GM18873 (cell line): ENCODE measurements around the gene APBB2.

ENCODE experiments used
- ATAC-seq: cut with Tn5 transposase; IDR thresholded peaks from one replicate; pipeline ENCODE4 v1.9.1; 2021; ENCODE audit warnings: mild to moderate bottlenecking, moderate library complexity, moderate number of reproducible peaks; ENCODE audit not compliant: unreplicated experiment, low FRiP score

Gene APBB2

GRCh38 chr4:41110050-41110449 lies 104.3 kb downstream of the APBB2 start:
- no peak for ATAC-seq

DNA sequence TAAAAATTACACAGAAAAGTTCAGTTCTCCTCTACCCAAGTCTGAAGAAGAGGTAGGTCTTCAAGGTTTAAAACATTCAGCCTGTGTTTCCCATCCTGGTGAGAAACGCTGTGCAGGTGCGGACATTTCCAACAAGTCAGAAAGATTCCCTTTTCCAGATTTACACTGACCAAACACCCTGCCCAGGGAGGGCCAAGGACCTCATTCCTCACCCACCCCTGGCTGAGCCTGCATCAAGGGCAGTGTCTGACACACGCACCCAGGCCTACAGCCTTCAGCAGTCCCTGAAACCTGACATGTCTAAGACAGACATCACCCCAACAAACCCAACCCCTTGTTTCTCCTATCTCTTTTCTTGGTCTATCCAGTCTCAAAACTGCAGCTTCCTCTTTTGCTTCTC lies 105.9 kb downstream of the APBB2 start:
- ATAC-seq = no peak

DNA sequence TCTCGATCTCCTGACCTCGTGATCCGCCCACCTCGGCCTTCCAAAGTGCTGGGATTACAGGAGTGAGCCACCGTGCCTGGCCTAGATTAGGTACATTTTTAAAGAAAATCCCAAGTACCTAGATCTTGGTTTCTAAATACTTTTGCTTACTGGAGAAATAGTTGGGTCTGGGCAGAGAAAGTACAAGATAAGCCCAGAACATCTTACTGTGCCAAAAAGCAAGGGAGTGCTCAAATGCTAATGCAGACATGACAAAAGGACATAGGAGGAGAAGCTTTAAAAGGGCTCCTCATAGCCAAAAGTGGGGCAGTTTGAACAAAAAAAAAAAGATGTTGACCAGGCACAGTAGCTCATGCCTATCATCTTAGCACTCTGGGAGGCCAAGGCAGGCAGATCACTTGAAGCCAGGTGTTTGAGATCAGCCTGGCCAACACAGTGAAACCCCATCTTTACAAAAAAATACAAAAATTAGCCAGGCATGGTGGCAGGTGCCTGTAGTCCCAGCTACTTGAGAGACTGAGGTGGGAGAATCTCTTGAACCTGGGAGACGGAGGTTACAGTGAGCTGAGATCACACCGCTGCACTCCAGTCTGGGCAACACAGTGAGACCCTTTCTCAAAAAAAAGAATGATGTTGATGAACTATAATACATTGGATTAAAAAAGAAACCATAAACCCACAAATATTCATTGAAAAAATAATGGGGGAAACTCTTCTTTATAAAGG lies 107.5 kb downstream of the APBB2 start:
- no peak for ATAC-seq

DNA sequence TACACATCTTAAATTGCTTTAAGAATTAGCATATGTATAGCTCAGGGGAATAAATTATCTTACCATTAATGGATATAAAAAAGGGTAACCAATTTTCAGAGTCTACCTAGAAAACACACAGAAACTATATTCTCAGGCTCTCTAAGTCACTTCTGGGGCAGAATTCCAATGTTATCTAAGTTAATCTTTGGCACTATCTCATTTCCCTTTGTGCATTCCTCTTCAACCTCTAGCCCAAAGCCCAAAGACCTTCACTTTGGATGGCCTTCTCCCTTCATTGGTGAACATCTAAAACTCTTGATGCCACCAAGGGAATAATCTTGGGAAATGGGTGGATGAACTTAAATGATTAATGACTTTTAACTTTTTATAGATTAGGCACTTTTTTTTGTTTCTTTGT lies 108.3 kb downstream of the APBB2 start:
- no peak for ATAC-seq

DNA sequence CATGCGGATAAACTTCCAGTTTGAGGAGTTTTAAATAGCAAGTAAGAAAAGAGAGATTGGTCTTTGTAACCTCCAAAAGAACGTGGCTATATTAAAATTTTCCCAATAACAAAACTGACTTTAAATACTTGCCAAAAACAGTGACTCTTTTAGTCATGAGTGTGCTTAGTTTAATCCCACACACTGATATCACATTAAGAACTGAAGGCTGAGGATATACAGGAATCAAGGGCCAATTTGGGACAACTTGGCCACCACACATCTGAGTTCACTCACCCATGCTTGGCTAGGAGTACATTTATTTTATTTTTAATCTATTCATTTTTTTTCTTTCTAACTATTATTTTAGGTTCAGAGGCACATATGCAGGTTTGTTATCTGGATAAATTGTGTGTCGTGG lies 110.2 kb downstream of the APBB2 start:
- no peak for ATAC-seq

GRCh38 chr4:41103657-41104056 lies 110.7 kb downstream of the APBB2 start:
- ATAC-seq = no peak

DNA sequence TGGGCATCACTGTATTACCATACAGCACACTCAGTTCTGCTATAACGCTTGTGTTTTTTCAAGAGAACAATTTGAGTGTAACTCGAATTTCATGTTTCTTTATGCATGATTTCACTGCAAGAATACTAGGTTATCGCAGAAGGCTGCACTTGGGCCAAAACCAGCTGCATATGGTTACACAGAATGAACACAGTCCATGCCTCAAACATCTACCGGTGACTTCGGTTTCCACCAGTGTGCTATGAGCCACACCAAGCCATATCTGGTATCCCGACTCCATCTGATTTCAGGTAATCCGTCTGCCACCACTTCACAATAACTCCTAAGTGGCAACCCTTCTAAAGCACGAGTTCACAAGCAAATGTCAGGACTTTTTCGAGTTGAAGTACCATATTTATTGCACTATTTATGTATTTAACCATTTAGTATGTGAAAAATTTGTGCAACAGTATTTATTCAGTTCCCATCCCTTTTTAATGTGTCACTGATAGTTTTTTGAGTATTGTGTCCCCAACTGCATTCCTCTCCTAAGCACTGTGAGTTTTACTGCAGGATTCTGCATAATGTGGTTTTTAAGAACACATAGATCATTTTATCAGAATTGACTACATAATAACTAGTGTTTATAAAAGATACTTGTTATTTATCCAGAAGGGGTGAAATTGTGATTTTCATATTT lies 111.8 kb downstream of the APBB2 start:
- no peak for ATAC-seq

DNA sequence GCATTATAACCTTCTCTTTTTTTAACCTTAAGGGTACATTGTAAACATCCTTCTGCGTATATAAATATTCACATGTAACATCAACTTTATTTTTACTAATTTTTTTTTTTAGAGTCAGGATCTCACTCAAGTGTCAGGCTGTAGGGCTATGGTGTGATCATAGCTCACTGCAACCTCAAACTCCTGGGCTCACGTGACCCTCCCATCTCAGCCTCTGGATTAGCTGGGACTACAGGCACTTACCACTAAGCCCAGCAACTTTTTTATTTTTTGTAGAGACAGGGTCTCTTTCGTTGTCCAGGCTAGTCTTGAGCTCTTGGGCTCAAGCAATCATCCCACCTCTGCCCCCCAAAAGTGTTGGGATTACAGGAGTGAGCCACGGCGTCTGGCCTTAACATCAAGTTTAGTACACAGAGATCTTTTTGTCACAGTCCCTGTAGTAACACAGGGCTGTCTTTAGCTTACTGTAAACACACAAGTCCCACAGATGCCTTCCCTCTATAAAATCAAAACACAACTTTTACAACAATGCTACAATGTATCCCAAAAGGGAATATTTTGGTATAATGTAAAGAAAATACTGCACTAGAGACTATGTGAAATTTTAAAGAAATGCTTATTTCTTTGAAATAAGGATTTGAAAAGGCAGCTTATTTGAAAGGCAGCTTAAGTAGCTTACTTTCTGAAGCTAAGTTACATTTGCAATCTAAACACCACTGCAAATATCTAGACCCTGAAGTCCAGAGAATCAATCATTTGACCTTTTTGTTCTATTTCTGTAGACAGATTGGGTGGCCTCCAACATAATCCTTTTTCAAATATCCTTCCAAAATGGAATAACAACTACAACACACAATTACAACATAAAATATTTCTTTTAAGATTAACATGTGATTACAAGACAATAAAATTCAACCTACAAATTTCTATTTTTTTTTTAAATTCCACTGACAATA lies 116.0 kb downstream of the APBB2 start:
- ATAC-seq = no peak

- no peak for ATAC-seq
These were observed 118.4 kb downstream of the APBB2 start for GRCh38 chr4:41095973-41096372.

DNA sequence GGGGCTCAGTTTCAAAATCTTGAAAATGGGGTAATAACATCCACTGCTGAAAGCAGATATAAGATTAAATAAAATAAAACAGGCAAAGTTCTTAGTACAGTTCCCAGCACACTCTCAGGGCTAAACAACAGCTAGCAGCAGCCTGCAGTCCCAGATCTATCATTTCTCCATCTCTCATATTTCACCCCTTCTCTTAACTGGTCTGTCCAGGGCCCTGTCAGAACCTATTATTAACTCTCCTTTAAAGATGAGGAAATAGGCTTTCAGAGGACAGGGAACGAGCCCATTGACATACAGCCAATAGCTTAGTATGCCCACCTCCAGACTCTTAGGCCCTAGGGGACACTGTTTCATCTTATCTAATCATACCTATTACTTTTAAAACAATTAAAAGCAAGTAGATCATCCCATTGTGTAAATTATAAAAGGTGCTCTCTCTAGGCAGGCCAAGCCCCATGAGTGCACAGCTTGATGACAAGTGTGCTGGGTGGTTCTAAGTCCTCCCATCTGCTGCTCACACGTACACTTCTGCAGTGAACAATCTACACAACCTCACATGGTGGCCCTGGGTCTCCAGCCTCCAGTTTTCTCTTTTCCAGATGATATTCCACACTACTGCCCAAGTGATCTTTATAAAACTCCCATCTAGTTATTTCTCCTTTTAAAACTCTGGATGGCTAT lies 119.0 kb downstream of the APBB2 start:
- ATAC-seq = no peak

GRCh38 chr4:41092128-41092527 lies 122.2 kb downstream of the APBB2 start:
- no peak for ATAC-seq

GRCh38 chr4:41081847-41082246 lies 132.5 kb downstream of the APBB2 start:
- no peak for ATAC-seq

DNA sequence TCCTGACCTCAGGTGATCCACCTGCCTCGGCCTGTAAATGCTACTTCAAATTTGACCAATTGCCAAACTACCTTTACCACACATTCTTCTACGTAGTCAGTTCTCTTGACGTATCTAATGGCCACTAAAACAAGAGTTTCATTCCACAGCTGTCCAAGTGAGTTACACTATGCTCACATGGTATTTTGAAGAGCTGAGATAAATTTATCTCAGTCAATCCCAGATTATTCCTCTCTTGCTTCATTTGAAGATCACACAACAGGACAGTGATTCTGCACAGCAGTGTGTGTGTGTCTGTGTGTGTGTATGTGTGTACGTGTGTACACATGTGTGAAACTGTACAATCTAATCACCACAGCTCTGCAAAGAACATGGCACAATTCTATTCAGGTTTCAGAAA lies 133.4 kb downstream of the APBB2 start:
- no peak for ATAC-seq

DNA sequence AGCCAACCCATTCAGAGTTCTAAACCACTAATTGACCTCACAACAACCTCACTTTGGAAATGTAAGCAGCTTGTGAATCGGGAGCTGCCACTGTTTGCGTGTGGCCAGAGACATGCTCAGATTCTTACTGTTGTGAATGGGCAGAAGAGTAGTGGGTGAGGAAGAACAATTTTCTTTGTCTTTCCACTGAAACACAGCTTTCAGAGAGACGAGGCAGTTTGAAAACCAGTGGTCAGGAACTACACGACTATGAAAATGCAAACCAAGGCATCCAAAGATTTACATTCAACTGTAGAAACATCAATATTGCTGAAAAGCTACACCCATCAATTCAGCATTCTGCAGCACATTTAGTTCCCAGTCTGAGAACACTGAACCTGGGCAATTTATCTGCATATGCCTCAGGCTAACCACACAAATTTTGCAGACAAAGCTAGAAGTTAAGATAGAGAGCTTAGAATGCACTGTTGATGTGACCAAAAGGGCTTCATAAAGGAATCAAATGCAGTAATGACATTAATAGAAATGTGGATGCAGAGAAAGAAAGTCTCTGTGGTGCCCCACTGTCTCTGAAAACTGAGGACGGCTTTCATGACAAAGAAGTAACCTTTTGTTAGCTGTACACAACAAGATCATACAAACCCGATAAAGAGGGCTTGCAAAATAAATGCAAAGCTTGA lies 134.3 kb downstream of the APBB2 start:
- ATAC-seq = no peak

DNA sequence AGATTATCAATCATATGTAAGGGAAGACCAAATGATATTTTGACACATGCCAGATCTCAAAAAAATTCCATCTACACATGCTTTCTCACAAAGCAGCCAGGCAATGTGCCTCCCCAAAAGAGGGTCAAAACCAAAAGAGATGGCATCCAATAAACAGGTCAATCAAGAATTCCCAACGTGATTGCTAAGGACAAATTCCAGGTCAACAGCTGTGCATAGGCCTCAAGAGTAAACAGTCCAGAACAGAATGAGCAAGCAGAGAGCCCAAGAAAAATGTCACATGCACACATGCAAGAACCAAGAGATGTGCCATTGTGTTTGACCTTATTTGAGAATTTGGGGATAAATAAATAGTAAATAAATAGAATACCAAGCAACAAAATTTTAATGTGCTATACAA lies 136.7 kb downstream of the APBB2 start:
- no peak for ATAC-seq

- no peak for ATAC-seq
These were observed 137.9 kb downstream of the APBB2 start for GRCh38 chr4:41076481-41076880.

GRCh38 chr4:41074215-41074614 lies 140.1 kb downstream of the APBB2 start:
- ATAC-seq = no peak

- no peak for ATAC-seq
These were observed 142.1 kb downstream of the APBB2 start for GRCh38 chr4:41072021-41072777.

DNA sequence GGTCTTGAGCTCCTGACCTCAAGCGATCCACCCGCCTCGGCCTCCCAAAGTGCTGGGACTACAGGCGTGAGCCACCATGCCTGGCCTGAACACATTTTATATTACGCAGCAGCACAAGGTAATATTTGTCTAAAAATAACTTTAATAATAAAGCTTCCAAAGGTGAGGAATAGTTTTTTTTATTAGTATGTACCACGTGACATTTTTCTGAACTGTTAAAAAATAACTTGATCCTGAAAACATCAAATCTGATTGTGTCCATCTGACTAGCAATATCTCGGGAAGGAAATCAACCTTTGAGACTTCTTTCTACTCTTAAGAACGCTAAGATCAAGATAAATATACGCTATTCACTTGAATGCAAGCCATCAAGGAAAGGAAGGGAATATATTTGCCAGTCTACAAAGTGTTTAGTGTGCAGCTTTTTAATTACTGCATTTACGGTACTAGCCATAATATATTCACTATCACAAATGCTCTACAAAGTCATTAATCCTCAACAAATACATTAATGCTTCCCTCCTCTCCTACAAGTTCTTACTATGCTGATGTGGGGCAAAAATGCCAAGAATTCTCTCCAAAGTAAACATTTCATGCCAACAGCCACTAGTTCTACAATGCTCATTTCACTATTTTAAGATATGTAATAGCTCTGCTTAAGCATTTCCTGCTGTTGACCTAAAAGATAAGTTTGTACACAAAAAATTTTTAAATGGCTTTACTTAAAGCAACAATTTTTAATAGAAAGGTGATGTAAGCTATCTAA lies 143.6 kb downstream of the APBB2 start:
- no peak for ATAC-seq
